DND-41 (cell line): ENCODE measurements around the gene AKAP6.

Experiments
- ATAC-seq: fragments of 200-7000 bp; cut with Tn5 transposase; 3 replicates; pipeline ENCODE4 v1.9.1; 2021; ENCODE audit warnings: low read depth; ENCODE audit not compliant: insufficient read depth
- DNase-seq: peaks from one replicate; pipeline ENCODE4 v3.0.0-alpha.2; 2020
- H2AFZ ChIP-seq: 2 replicates; pipeline ENCODE4 v1.6.0; 2012; ENCODE audit warnings: low read depth, low read length
- H3K27ac ChIP-seq: 2 replicates; pipeline ENCODE4 v1.5.1; 2012; ENCODE audit warnings: low read length, inconsistent platforms
- H3K27me3 ChIP-seq: fragments of 200-600 bp; sonication (generic); 2 replicates; pipeline ENCODE4 v1.6.0; 2012; ENCODE audit warnings: low read length, mild to moderate bottlenecking, inconsistent platforms; ENCODE audit not compliant: insufficient read depth, poor library complexity
- H3K36me3 ChIP-seq: 2 replicates; pipeline ENCODE4 v1.5.1; 2012; ENCODE audit warnings: low read length, inconsistent platforms; ENCODE audit not compliant: insufficient read depth
- H3K4me1 ChIP-seq: 2 replicates; pipeline ENCODE4 v1.5.1; 2012; ENCODE audit warnings: mild to moderate bottlenecking, low read length; ENCODE audit not compliant: insufficient read depth
- H3K4me2 ChIP-seq: 2 replicates; pipeline ENCODE4 v1.6.0; 2012; ENCODE audit warnings: mild to moderate bottlenecking, moderate library complexity, low read length, inconsistent platforms; ENCODE audit not compliant: insufficient read depth
- H3K4me3 ChIP-seq, 2 experiments: fragments of 200-600 bp in 1 of 2; shearing (Covaris generic) in 1 of 2; 2 replicates each; pipeline ENCODE4 v1.5.1; 2012 to 2016; ENCODE audit warnings: inconsistent platforms in 2 of 2, low read length in 2 of 2, mild to moderate bottlenecking in 2 of 2, low read depth in 1 of 2, moderate library complexity in 1 of 2
- H3K79me2 ChIP-seq: 2 replicates; pipeline ENCODE4 v1.6.0; 2012; ENCODE audit warnings: low read length, inconsistent platforms; ENCODE audit not compliant: insufficient read depth
- H3K9ac ChIP-seq: 2 replicates; pipeline ENCODE4 v1.6.0; 2012; ENCODE audit warnings: low read depth, mild to moderate bottlenecking, inconsistent platforms, low read length, moderate library complexity
- H3K9me3 ChIP-seq: 2 replicates; pipeline ENCODE4 v1.5.1; 2012; ENCODE audit warnings: low read length, moderate library complexity, mild to moderate bottlenecking, inconsistent platforms; ENCODE audit not compliant: insufficient read depth, severe bottlenecking
- H4K20me1 ChIP-seq: 2 replicates; pipeline ENCODE4 v1.6.0; 2012; ENCODE audit warnings: low read length; ENCODE audit not compliant: insufficient read depth
- CTCF ChIP-seq: IDR thresholded peaks from 2 replicates; pipeline ENCODE4 v1.5.1; 2012; ENCODE audit warnings: borderline replicate concordance, low read length, moderate library complexity, mild to moderate bottlenecking; ENCODE audit not compliant: poor library complexity, severe bottlenecking; ENCODE audit errors: extremely low read depth
- EZH2 ChIP-seq: IDR thresholded peaks from 3 replicates; pipeline ENCODE4 v1.6.1; 2012; ENCODE audit warnings: borderline replicate concordance, low read depth, mild to moderate bottlenecking, moderate library complexity, low read length, inconsistent platforms; ENCODE audit not compliant: severe bottlenecking

The AKAP6 gene

DNA sequence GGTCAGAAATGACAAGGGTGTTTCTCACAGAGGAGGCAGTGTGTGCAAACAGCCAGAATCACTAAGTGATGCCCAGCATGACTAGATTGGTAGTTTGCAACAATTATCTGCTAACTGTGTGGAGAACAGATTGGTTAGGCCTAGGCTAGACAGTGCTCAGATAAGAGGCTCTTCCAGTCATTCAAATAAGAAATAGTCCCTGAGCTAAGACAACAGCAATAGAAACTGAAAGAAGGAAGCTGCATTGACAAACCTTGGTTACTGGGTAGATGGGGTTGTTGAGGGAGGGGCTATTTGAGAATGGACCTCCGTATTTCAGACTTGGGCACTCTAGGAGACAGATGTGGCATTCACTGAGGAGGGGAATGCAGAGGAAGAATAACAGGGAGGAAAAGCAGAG is 354.6 kb downstream of the AKAP6 start:
- Histone ChIP-seq H2AFZ (no peak overlapping the region), H3K27ac (no peak overlapping the region), H3K27me3 (no peaks in the 10 kb centered on the region), H3K9ac (no peak overlapping the region), H3K36me3 (no peaks in the 10 kb centered on the region), H3K4me1 (no peaks in the 10 kb centered on the region), H4K20me1 (no peaks in the 10 kb centered on the region), H3K79me2 (no peaks in the 10 kb centered on the region), H3K4me2 (no peak overlapping the region), H3K4me3 (no peak overlapping the region), H3K9me3 (no peaks in the 10 kb centered on the region)
- ATAC-seq (no peak), DNase-seq (no peak)
- TF ChIP-seq EZH2 (no peak), CTCF (no peak)

DNA sequence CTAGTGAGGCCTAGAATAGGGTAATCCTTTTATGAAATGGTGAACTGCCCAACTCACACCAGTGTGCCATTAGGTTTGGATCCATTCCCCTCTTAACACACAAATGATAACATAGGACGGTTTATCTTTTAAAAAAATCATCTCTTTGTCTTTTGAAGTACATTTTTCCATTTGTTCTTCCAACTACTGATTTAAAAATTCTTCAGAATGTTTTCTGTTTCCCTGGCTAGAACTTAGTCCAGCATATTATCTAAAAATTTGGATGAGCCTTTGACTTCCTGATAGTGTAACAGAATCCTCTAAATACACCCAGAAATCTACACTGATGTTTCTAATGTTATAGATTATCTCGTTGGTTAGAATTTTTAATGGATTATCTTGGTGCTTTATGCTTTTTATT is 359.8 kb downstream of the AKAP6 start:
- no peak for ATAC-seq
- Histone ChIP-seq H4K20me1 (no peaks in the 10 kb centered on the region), H3K27me3 (no peaks in the 10 kb centered on the region), H3K4me3 (no peak overlapping the region), H3K9ac (no peak overlapping the region), H2AFZ (no peak overlapping the region), H3K9me3 (no peaks in the 10 kb centered on the region), H3K4me2 (no peak overlapping the region), H3K27ac (no peak overlapping the region), H3K4me1 (no peaks in the 10 kb centered on the region), H3K79me2 (no peaks in the 10 kb centered on the region), H3K36me3 (no peaks in the 10 kb centered on the region)
- no peak for DNase-seq
- TF ChIP-seq CTCF = no peak
- TF ChIP-seq EZH2 = no peak

DNA sequence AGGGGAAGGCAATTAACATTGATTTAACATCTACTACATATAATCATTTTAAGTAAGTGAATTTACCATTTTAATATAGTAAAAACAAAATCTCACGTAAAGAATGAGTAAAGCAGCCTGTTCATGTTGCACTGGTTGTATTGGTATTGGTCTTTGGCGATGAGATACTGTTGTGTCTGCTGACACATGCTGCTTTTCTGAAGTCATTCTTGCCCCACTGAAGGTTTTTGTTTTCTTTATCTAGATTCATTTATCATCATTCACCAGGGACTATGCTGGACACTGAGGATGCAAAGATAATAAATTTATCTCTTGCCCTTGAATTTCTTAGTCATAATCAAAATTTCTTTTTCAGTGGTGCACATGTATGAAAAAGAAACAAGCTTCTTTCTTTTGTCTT is 363.3 kb downstream of the AKAP6 start:
- H2AFZ ChIP-seq = no peak overlapping the region
- no peak overlapping the region for H3K4me2 ChIP-seq
- no peaks in the 10 kb centered on the region for H3K4me1 ChIP-seq
- no peak overlapping the region for H3K4me3 ChIP-seq
- no peaks in the 10 kb centered on the region for H4K20me1 ChIP-seq
- no peaks in the 10 kb centered on the region for H3K27me3 ChIP-seq
- H3K79me2 ChIP-seq = no peaks in the 10 kb centered on the region
- no peak for ATAC-seq
- no peak overlapping the region for H3K27ac ChIP-seq
- no peak for TF ChIP-seq CTCF
- no peak for TF ChIP-seq EZH2
- no peaks in the 10 kb centered on the region for H3K36me3 ChIP-seq
- no peak overlapping the region for H3K9ac ChIP-seq
- H3K9me3 ChIP-seq = no peaks in the 10 kb centered on the region
- no peak for DNase-seq

DNA sequence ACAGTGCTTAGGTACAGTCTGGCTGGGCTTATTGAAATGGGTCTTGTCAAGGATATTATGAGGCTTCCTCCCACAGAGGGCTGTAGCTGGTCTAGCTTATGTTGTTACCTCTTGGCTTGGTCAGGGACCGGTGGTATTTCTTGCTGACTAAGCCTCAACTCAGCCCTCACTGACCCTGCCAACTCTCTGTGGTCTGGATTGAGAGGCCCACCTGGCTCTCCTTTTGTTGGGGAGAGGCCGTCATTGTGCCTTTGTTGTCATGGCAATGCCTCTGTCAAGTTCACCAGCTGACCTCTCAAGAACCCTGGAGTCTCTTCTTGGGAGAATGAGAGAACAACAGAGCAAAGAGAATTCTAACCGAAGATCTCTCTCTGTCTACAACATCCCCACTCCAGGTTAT is 364.0 kb downstream of the AKAP6 start:
- Histone ChIP-seq H4K20me1 (no peaks in the 10 kb centered on the region), H3K27me3 (no peaks in the 10 kb centered on the region), H3K27ac (no peak overlapping the region), H2AFZ (no peak overlapping the region), H3K9me3 (no peaks in the 10 kb centered on the region), H3K4me3 (no peak overlapping the region), H3K79me2 (no peaks in the 10 kb centered on the region), H3K4me1 (no peaks in the 10 kb centered on the region), H3K36me3 (no peaks in the 10 kb centered on the region), H3K4me2 (no peak overlapping the region), H3K9ac (no peak overlapping the region)
- DNase-seq (no peak), ATAC-seq (no peak)
- TF ChIP-seq EZH2 (no peak), CTCF (no peak)
